Fibroblast of lung (primary cell): Measurements from ENCODE around the gene ANXA6. TPM values are rescaled to one million over a fixed set of nuclear protein-coding genes. Genes with fewer than 3 reads are reported as not detected.

Source experiments
- DNase-seq, 2 donors: peaks; one replicate each; pipeline versions ENCODE4 v3.0.0 to v3.0.0-alpha.2; 2010; ENCODE audit warnings: low read depth in 2 of 2
- H2AFZ ChIP-seq: 2 replicates; pipeline ENCODE4 v1.5.1; 2012; ENCODE audit warnings: low read length, control low read depth, inconsistent platforms
- H3K27ac ChIP-seq: 2 replicates; pipeline ENCODE4 v1.5.1; 2011; ENCODE audit warnings: low read length, control low read depth; ENCODE audit not compliant: insufficient read depth
- H3K27me3 ChIP-seq: 2 replicates; pipeline ENCODE4 v1.5.1; 2011; ENCODE audit warnings: mild to moderate bottlenecking, low read length; ENCODE audit not compliant: control insufficient read depth, insufficient read depth
- H3K36me3 ChIP-seq: 2 replicates; pipeline ENCODE4 v1.5.1; 2011; ENCODE audit warnings: low read length; ENCODE audit not compliant: control insufficient read depth, insufficient read depth
- H3K4me1 ChIP-seq: 2 replicates; pipeline ENCODE4 v1.5.1; 2011; ENCODE audit warnings: low read length; ENCODE audit not compliant: control insufficient read depth, insufficient read depth; ENCODE audit errors: extremely low read depth
- H3K4me2 ChIP-seq: 2 replicates; pipeline ENCODE4 v1.5.1; 2011; ENCODE audit warnings: low read length, control low read depth; ENCODE audit not compliant: insufficient read depth; ENCODE audit errors: extremely low read depth
- H3K4me3 ChIP-seq, 4 experiments: fragments of 200-600 bp in 1 of 4; sonication (generic) in 1 of 4; replicated peaks in 1 of 4; 2 replicates each; pipeline ENCODE4 v1.5.1; 2011 to 2016; ENCODE audit warnings: low read length in 4 of 4, low read depth in 3 of 4, mild to moderate bottlenecking in 3 of 4, control low read depth in 2 of 4, inconsistent platforms in 1 of 4, mixed read lengths in 1 of 4; ENCODE audit not compliant: insufficient read depth in 1 of 4; ENCODE audit errors: control extremely low read depth in 1 of 4
- H3K79me2 ChIP-seq: 2 replicates; pipeline ENCODE4 v1.5.1; 2012; ENCODE audit warnings: mild to moderate bottlenecking, low read length, inconsistent platforms; ENCODE audit not compliant: control insufficient read depth, insufficient read depth
- H3K9ac ChIP-seq: 2 replicates; pipeline ENCODE4 v1.5.1; 2011; ENCODE audit warnings: mild to moderate bottlenecking, low read length, control low read depth; ENCODE audit not compliant: insufficient read depth
- H3K9me3 ChIP-seq: 2 replicates; pipeline ENCODE4 v1.5.1; 2012; ENCODE audit warnings: low read depth, low read length; ENCODE audit not compliant: control insufficient read depth, insufficient read depth
- H4K20me1 ChIP-seq: 2 replicates; pipeline ENCODE4 v1.5.1; 2011; ENCODE audit warnings: low read length; ENCODE audit not compliant: control insufficient read depth, insufficient read depth; ENCODE audit errors: extremely low read depth
- EZH2 ChIP-seq: IDR thresholded peaks from 2 replicates; pipeline ENCODE4 v1.5.1; 2012; ENCODE audit warnings: low read length, control low read depth, mild to moderate bottlenecking; ENCODE audit errors: missing control alignments
- polyA plus RNA-seq, 2 donors: library from polyadenylated mRNA; depleted of rRNA in 1 of 2; stranded (reverse) in 1 of 2; unstranded in 1 of 2; fragments of >200 nt; gene quantifications; 2 replicates each; pipeline ENCODE4 v1.2.1, GENCODE V29; 2011 to 2012; ENCODE audit warnings: missing spikeins in 1 of 2
- total RNA-seq: library from RNA; depleted of rRNA; stranded (reverse); fragments of >200 nt; gene quantifications from 2 replicates; pipeline ENCODE4 v1.2.1, GENCODE V29; 2014
- TF ChIP-seq, protein P1 (sequence below), 2 donors: IDR thresholded peaks in 1 of 2; conservative IDR thresholded peaks in 1 of 2; 1 replicate in 1 of 2; 2 replicates in 1 of 2; pipeline ENCODE4 v1.5.1; 2011 to 2012; ENCODE audit warnings: low read length in 2 of 2, control low read depth in 1 of 2, inconsistent platforms in 1 of 2, low read depth in 1 of 2, mild to moderate bottlenecking in 1 of 2

The ANXA6 gene
- total and polyA plus RNA-seq, 2 donors (not counting 1 experiment from before 2014, with no cell fraction given) = 591 to 615 TPM

DNA sequence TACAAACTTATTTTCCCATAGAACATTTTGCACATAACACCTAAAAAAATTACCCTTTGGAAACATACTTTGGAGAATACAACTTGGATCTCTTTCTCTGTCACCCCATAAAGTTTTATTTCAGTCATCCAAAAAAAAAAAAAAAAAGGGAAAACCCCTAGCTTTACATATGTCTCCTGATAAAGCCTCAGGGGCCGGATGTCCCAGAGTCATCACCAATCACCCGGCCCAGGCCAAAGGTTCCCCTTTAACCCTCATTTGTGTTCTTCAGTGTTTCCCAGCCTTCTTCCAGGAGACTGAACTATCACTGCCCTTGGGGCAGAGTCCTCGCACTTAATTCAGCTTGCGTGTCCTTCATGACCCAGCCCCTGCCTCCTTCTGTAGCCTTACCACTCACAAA, 28.8 kb downstream of the ANXA6 start:
- H2AFZ ChIP-seq = no peak overlapping the region
- peaks cover 2% of the 10 kb centered on the region for H4K20me1 ChIP-seq
- no peak overlapping the region for H3K4me2 ChIP-seq
- H3K4me1 ChIP-seq = peaks cover 2% of the 10 kb centered on the region
- no peak overlapping the region for H3K27ac ChIP-seq
- no peak overlapping the region for H3K9ac ChIP-seq
- H3K79me2 ChIP-seq = no peaks in the 10 kb centered on the region
- DNase-seq = no peak
- H3K36me3 ChIP-seq = peaks cover 56% of the 10 kb centered on the region
- TF ChIP-seq EZH2 = no peak
- TF ChIP-seq, protein P1, sequence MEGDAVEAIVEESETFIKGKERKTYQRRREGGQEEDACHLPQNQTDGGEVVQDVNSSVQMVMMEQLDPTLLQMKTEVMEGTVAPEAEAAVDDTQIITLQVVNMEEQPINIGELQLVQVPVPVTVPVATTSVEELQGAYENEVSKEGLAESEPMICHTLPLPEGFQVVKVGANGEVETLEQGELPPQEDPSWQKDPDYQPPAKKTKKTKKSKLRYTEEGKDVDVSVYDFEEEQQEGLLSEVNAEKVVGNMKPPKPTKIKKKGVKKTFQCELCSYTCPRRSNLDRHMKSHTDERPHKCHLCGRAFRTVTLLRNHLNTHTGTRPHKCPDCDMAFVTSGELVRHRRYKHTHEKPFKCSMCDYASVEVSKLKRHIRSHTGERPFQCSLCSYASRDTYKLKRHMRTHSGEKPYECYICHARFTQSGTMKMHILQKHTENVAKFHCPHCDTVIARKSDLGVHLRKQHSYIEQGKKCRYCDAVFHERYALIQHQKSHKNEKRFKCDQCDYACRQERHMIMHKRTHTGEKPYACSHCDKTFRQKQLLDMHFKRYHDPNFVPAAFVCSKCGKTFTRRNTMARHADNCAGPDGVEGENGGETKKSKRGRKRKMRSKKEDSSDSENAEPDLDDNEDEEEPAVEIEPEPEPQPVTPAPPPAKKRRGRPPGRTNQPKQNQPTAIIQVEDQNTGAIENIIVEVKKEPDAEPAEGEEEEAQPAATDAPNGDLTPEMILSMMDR (conservative IDR thresholded peaks at IDR 0.05 in 1 of 2, IDR thresholded peaks at IDR 0.05 in 1 of 2; ENCODE audit: low read depth in 1 of 2, low read length in 2 of 2) = no peak
- H3K27me3 ChIP-seq = no peaks in the 10 kb centered on the region
- H3K4me3 ChIP-seq = no peak overlapping the region
- H3K9me3 ChIP-seq = no peaks in the 10 kb centered on the region

DNA sequence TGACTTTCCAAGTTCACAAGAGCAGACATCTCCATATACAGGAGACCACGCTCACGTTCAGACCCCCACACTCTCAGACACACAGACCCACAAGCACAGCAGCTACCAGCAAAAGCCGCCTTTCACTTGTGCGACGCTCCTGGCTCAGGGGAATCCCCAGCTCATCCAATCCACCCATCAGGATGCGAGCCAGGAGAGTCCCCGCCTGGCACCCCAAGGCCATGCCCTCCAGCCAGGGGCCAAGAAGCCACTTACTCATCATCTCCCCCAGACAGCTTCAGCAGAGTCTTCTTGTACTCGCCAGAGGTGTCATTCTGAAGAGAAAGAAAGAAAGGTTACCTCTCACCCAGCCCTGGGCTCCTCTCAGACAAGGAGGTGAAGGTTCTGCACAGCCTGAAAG, 29.7 kb downstream of the ANXA6 start:
- Histone ChIP-seq H3K27me3 (no peaks in the 10 kb centered on the region), H3K4me1 (peaks cover 2% of the 10 kb centered on the region), H3K36me3 (peaks cover 54% of the 10 kb centered on the region), H3K27ac (no peak overlapping the region), H3K79me2 (no peaks in the 10 kb centered on the region), H4K20me1 (peaks cover 3% of the 10 kb centered on the region), H3K4me2 (no peak overlapping the region), H3K9me3 (no peaks in the 10 kb centered on the region), H3K4me3 (no peak overlapping the region), H3K9ac (no peak overlapping the region), H2AFZ (no peak overlapping the region)
- DNase-seq = no peak
- TF ChIP-seq, protein P1 (conservative IDR thresholded peaks at IDR 0.05 in 1 of 2, IDR thresholded peaks at IDR 0.05 in 1 of 2; ENCODE audit: low read depth in 1 of 2, low read length in 2 of 2) = no peak
- no peak for TF ChIP-seq EZH2

DNA sequence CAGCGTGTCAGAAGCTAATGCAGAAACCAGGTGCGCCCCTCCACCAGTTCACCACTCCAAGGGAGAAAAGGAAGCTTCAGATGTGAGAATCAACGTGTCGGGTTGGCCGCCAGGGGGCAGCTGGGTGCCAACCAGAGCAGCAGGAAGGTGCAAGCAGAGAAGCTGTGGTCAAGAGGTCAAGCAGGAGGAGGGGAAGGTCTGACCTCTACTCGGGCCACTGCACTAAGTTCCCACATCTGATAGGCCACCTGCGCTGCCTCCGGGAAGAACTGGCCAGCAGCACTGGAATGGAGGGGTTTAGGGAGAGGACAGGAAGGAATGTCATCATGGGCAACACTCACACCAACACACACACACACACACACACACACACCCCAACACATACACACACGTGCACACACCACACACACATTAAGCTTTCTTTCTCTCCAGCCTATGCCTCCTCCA, 31.4 kb downstream of the ANXA6 start:
- Histone ChIP-seq H2AFZ (no peak overlapping the region), H3K9ac (no peak overlapping the region), H3K27me3 (no peaks in the 10 kb centered on the region), H3K9me3 (no peaks in the 10 kb centered on the region), H3K4me2 (no peak overlapping the region), H4K20me1 (peaks cover 3% of the 10 kb centered on the region), H3K27ac (no peak overlapping the region), H3K4me3 (no peak overlapping the region), H3K79me2 (no peaks in the 10 kb centered on the region), H3K4me1 (peaks cover 2% of the 10 kb centered on the region), H3K36me3 (peaks cover 58% of the 10 kb centered on the region)
- TF ChIP-seq EZH2 = no peak
- TF ChIP-seq, protein P1 (conservative IDR thresholded peaks at IDR 0.05 in 1 of 2, IDR thresholded peaks at IDR 0.05 in 1 of 2; ENCODE audit: low read depth in 1 of 2, low read length in 2 of 2) = peak; percentile 59 to 81
- DNase-seq = peak; percentile 49 to 71
